Fibroblast of lung (primary cell): ENCODE measurements around the gene SYNJ2BP. TPM values are rescaled to one million over a fixed set of nuclear protein-coding genes. Genes with fewer than 3 reads are reported as not detected.

Source experiments
- DNase-seq, 2 donors: peaks; one replicate each; pipeline versions ENCODE4 v3.0.0 to v3.0.0-alpha.2; 2010; ENCODE audit warnings: low read depth in 2 of 2
- H2AFZ ChIP-seq: 2 replicates; pipeline ENCODE4 v1.5.1; 2012; ENCODE audit warnings: low read length, control low read depth, inconsistent platforms
- H3K27ac ChIP-seq: 2 replicates; pipeline ENCODE4 v1.5.1; 2011; ENCODE audit warnings: low read length, control low read depth; ENCODE audit not compliant: insufficient read depth
- H3K27me3 ChIP-seq: 2 replicates; pipeline ENCODE4 v1.5.1; 2011; ENCODE audit warnings: mild to moderate bottlenecking, low read length; ENCODE audit not compliant: control insufficient read depth, insufficient read depth
- H3K36me3 ChIP-seq: 2 replicates; pipeline ENCODE4 v1.5.1; 2011; ENCODE audit warnings: low read length; ENCODE audit not compliant: control insufficient read depth, insufficient read depth
- H3K4me1 ChIP-seq: 2 replicates; pipeline ENCODE4 v1.5.1; 2011; ENCODE audit warnings: low read length; ENCODE audit not compliant: control insufficient read depth, insufficient read depth; ENCODE audit errors: extremely low read depth
- H3K4me2 ChIP-seq: 2 replicates; pipeline ENCODE4 v1.5.1; 2011; ENCODE audit warnings: low read length, control low read depth; ENCODE audit not compliant: insufficient read depth; ENCODE audit errors: extremely low read depth
- H3K4me3 ChIP-seq, 4 experiments: fragments of 200-600 bp in 1 of 4; sonication (generic) in 1 of 4; replicated peaks in 1 of 4; 2 replicates each; pipeline ENCODE4 v1.5.1; 2011 to 2016; ENCODE audit warnings: low read length in 4 of 4, low read depth in 3 of 4, mild to moderate bottlenecking in 3 of 4, control low read depth in 2 of 4, inconsistent platforms in 1 of 4, mixed read lengths in 1 of 4; ENCODE audit not compliant: insufficient read depth in 1 of 4; ENCODE audit errors: control extremely low read depth in 1 of 4
- H3K79me2 ChIP-seq: 2 replicates; pipeline ENCODE4 v1.5.1; 2012; ENCODE audit warnings: mild to moderate bottlenecking, low read length, inconsistent platforms; ENCODE audit not compliant: control insufficient read depth, insufficient read depth
- H3K9ac ChIP-seq: 2 replicates; pipeline ENCODE4 v1.5.1; 2011; ENCODE audit warnings: mild to moderate bottlenecking, low read length, control low read depth; ENCODE audit not compliant: insufficient read depth
- H3K9me3 ChIP-seq: 2 replicates; pipeline ENCODE4 v1.5.1; 2012; ENCODE audit warnings: low read depth, low read length; ENCODE audit not compliant: control insufficient read depth, insufficient read depth
- H4K20me1 ChIP-seq: 2 replicates; pipeline ENCODE4 v1.5.1; 2011; ENCODE audit warnings: low read length; ENCODE audit not compliant: control insufficient read depth, insufficient read depth; ENCODE audit errors: extremely low read depth
- EZH2 ChIP-seq: IDR thresholded peaks from 2 replicates; pipeline ENCODE4 v1.5.1; 2012; ENCODE audit warnings: low read length, control low read depth, mild to moderate bottlenecking; ENCODE audit errors: missing control alignments
- polyA plus RNA-seq, 2 donors: library from polyadenylated mRNA; depleted of rRNA in 1 of 2; stranded (reverse) in 1 of 2; unstranded in 1 of 2; fragments of >200 nt; gene quantifications; 2 replicates each; pipeline ENCODE4 v1.2.1, GENCODE V29; 2011 to 2012; ENCODE audit warnings: missing spikeins in 1 of 2
- total RNA-seq: library from RNA; depleted of rRNA; stranded (reverse); fragments of >200 nt; gene quantifications from 2 replicates; pipeline ENCODE4 v1.2.1, GENCODE V29; 2014
- TF ChIP-seq, protein P1 (sequence below), 2 donors: IDR thresholded peaks in 1 of 2; conservative IDR thresholded peaks in 1 of 2; 1 replicate in 1 of 2; 2 replicates in 1 of 2; pipeline ENCODE4 v1.5.1; 2011 to 2012; ENCODE audit warnings: low read length in 2 of 2, control low read depth in 1 of 2, inconsistent platforms in 1 of 2, low read depth in 1 of 2, mild to moderate bottlenecking in 1 of 2

The SYNJ2BP gene
- total and polyA plus RNA-seq, 2 donors (not counting 1 experiment from before 2014, with no cell fraction given): 14.4 to 28.4 TPM

DNA sequence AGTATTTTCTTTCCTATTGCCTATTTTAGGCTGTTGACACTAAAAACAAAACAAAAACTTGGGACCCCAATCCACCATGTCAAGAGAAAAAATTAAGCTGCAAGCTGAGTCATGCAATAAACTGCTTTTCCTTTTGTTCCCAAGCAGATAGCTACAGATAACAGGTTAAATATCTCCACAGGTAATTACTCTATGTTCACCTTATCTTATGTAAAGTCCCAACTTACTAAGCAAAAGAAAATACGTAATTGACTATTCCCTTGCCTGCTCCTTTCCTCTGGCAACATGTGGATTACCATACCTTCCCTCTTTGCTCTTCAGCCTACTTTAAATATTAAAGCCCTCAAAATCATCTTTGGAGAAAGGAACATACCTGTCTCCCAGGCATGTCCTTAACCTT is 38.2 kb downstream of the SYNJ2BP start:
- DNase-seq: no peak
- Histone ChIP-seq H3K27me3 (no peaks in the 10 kb centered on the region), H3K4me2 (no peak overlapping the region), H2AFZ (no peak overlapping the region), H3K4me3 (no peak overlapping the region), H4K20me1 (no peaks in the 10 kb centered on the region), H3K79me2 (no peaks in the 10 kb centered on the region), H3K9ac (no peak overlapping the region), H3K27ac (no peak overlapping the region), H3K36me3 (no peaks in the 10 kb centered on the region), H3K9me3 (no peaks in the 10 kb centered on the region), H3K4me1 (no peaks in the 10 kb centered on the region)
- no peak for TF ChIP-seq EZH2
- TF ChIP-seq, protein P1, sequence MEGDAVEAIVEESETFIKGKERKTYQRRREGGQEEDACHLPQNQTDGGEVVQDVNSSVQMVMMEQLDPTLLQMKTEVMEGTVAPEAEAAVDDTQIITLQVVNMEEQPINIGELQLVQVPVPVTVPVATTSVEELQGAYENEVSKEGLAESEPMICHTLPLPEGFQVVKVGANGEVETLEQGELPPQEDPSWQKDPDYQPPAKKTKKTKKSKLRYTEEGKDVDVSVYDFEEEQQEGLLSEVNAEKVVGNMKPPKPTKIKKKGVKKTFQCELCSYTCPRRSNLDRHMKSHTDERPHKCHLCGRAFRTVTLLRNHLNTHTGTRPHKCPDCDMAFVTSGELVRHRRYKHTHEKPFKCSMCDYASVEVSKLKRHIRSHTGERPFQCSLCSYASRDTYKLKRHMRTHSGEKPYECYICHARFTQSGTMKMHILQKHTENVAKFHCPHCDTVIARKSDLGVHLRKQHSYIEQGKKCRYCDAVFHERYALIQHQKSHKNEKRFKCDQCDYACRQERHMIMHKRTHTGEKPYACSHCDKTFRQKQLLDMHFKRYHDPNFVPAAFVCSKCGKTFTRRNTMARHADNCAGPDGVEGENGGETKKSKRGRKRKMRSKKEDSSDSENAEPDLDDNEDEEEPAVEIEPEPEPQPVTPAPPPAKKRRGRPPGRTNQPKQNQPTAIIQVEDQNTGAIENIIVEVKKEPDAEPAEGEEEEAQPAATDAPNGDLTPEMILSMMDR (conservative IDR thresholded peaks at IDR 0.05 in 1 of 2, IDR thresholded peaks at IDR 0.05 in 1 of 2; ENCODE audit: low read depth in 1 of 2, low read length in 2 of 2): no peak

Other genes with a start within 250 kb of the SYNJ2BP start
- gene SLC8A3, start 228.1 kb downstream of the SYNJ2BP start, total RNA-seq: under 0.01 TPM in 2 replicates
- gene SLC8A3, start 228.1 kb downstream of the SYNJ2BP start, polyA plus RNA-seq: 0.03 TPM in 1 of 2 replicates, not detected in the other
- 30.9 and 35.4 TPM in 2 replicates for gene COX16, start 57.4 kb downstream of the SYNJ2BP start, total RNA-seq
- 37.4 and 44.5 TPM in 2 replicates for gene COX16, start 57.4 kb downstream of the SYNJ2BP start, polyA plus RNA-seq
- 0.51 and 0.66 TPM in 2 replicates for gene ADAM21, start 35.1 kb upstream of the SYNJ2BP start, total RNA-seq
- 0.36 and 0.79 TPM in 2 replicates for gene ADAM21, start 35.1 kb upstream of the SYNJ2BP start, polyA plus RNA-seq
- 0.51 and 1.2 TPM in 2 replicates for gene ADAM20, start 117.9 kb upstream of the SYNJ2BP start, total RNA-seq
- 0.02 and 0.03 TPM in 2 replicates for gene ADAM20, start 117.9 kb upstream of the SYNJ2BP start, polyA plus RNA-seq
- 26.5 and 26.6 TPM in 2 replicates for gene MED6, start 183.6 kb upstream of the SYNJ2BP start, total RNA-seq
- 44.8 and 46.1 TPM in 2 replicates for gene MED6, start 183.6 kb upstream of the SYNJ2BP start, polyA plus RNA-seq
- 1.3 and 4.3 TPM in 2 replicates for gene TTC9, start 224.8 kb upstream of the SYNJ2BP start, total RNA-seq
- gene TTC9, start 224.8 kb upstream of the SYNJ2BP start, polyA plus RNA-seq: 1.9 and 2.0 TPM in 2 replicates